Memory B cell (primary cell): ENCODE measurements around the gene PNKD.
A peak's percentile ranks its signal among the peaks of the same experiment; 100 is the strongest.

Experiments
- ATAC-seq: fragments of 150-1000 bp; cut with Tn5 transposase; 2 replicates; pipeline ENCODE4 v1.10.0; 2021; ENCODE audit warnings: low read depth, mild to moderate bottlenecking, moderate library complexity
- DNase-seq, 2 donors: peaks; one replicate each; pipeline ENCODE4 v3.0.0; 2022; ENCODE audit warnings: low spot score in 2 of 2
- H3K27ac Mint-ChIP-seq: one replicate; pipeline ENCODE4 v1.8.0; 2022; ENCODE audit warnings: mild to moderate bottlenecking, moderate library complexity, mixed read lengths
- H3K27me3 Mint-ChIP-seq: one replicate; pipeline ENCODE4 v1.8.0; 2022; ENCODE audit warnings: mixed read lengths
- H3K36me3 Mint-ChIP-seq: one replicate; pipeline ENCODE4 v1.8.0; 2022; ENCODE audit warnings: mild to moderate bottlenecking, mixed read lengths
- H3K4me1 Mint-ChIP-seq: one replicate; pipeline ENCODE4 v1.8.0; 2022; ENCODE audit warnings: mixed read lengths
- H3K4me3 Mint-ChIP-seq: one replicate; pipeline ENCODE4 v1.8.0; 2022; ENCODE audit warnings: mild to moderate bottlenecking, moderate library complexity, mixed read lengths
- H3K9me3 Mint-ChIP-seq: one replicate; pipeline ENCODE4 v1.8.0; 2022; ENCODE audit warnings: mixed read lengths

The PNKD gene

DNA sequence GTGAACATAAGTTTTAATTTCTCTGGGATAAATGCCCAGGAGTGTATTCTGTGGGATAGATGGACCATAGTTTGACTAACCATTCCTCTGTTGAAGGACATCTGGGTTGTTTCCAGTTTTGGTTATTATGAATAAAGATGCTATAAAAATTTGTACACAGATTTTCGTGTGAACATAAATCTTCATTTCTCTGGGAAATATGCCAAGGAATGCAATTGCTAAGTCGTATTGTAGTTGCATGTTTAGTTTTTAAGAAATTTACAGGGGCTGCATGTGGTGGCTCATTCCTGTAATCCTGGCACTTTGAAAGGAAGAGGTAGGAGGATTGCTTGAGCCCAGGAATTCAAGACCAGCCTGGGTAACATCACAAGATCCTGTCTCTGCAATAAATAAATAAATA lies 104.9 kb downstream of the PNKD start:
- no peaks in the 10 kb centered on the region for H3K36me3 Mint-ChIP-seq
- peaks cover 6% of the 10 kb centered on the region for H3K4me1 Mint-ChIP-seq
- H3K27me3 Mint-ChIP-seq, result no peaks in the 10 kb centered on the region
- H3K9me3 Mint-ChIP-seq, result no peaks in the 10 kb centered on the region
- no peak overlapping the region for H3K27ac Mint-ChIP-seq
- H3K4me3 Mint-ChIP-seq, result no peak overlapping the region
- DNase-seq (no peak), ATAC-seq (no peak)

DNA sequence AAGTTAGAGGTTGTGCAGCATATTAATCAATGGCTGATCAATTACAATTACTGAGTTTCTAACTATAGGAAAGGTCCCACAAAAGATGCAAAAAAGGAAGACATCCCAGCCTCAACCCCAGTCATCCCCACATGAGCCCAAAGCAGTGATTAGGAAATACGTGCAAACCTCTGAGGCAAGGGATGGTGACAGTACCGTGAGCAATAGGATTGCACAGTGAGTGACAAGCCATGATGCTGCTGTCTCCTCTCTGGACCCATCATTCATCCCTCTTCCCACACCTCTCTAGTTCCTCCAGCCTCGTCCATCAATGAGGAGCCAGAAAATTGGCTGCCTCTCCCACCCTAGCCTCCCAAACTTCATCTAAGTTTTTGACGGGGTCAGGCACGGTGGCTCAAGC lies 107.7 kb downstream of the PNKD start:
- H3K27me3 Mint-ChIP-seq, result peaks cover 6% of the 10 kb centered on the region
- no peaks in the 10 kb centered on the region for H3K36me3 Mint-ChIP-seq
- no peak overlapping the region for H3K27ac Mint-ChIP-seq
- no peaks in the 10 kb centered on the region for H3K9me3 Mint-ChIP-seq
- no peak for DNase-seq
- ATAC-seq, result no peak
- peaks cover 3% of the 10 kb centered on the region for H3K4me1 Mint-ChIP-seq
- H3K4me3 Mint-ChIP-seq, result no peak overlapping the region

DNA sequence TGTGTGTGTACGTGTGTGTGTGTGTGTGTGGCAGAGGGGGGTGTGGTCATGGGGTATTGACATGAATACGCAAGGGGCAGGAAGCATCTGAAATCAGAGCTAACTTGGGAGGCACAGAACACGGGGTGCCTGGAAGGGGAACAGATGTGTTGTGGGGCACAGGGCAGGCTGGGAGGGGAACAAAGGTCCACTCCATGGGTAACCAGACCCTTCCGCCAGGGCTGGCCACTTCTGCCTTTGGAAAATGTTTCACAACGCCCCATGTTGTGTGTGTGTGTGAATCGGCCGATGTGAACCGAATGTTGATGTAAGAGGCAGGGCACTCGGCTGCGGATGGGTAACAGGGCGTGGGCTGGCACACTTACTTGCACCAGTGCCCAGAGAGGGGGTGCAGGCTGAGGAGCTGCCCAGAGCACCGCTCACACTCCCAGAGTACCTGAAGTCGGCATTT lies 111.6 kb downstream of the PNKD start, which contains the start of gene SLC11A1:
TSS of gene SLC11A1 (plus strand) at position 358 of the 451 bp plus-strand sequence. CDS start 96 bp downstream, outside the sequence.
- H3K36me3 Mint-ChIP-seq, result no peaks in the 10 kb centered on the region
- no peaks in the 10 kb centered on the region for H3K9me3 Mint-ChIP-seq
- peaks cover 3% of the 10 kb centered on the region for H3K4me1 Mint-ChIP-seq
- DNase-seq, result no peak
- H3K27me3 Mint-ChIP-seq, result peaks cover 6% of the 10 kb centered on the region
- peak within 1 kb of the TSS; percentile 73 for H3K27ac Mint-ChIP-seq
- peak; percentile 47 for ATAC-seq
- peak within 1 kb of the TSS; percentile 64 for H3K4me3 Mint-ChIP-seq

DNA sequence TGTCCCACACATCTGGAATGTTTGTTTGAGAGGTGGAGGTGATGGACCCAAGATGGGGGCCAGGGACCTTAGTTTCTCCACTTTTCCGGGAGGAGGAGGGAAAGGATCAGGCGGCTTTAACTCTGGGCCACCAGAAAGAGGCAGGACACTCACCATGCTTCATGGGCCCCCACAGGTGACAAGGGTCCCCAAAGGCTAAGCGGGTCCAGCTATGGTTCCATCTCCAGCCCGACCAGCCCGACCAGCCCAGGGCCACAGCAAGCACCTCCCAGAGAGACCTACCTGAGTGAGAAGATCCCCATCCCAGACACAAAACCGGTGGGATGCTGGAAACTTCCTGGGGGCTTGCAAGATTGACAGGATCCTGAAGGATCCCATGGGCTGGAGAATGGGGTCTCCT lies 112.5 kb downstream of the PNKD start:
- Mint-ChIP-seq H3K4me1 (peaks cover 6% of the 10 kb centered on the region), H3K36me3 (no peaks in the 10 kb centered on the region), H3K27ac (no peak overlapping the region), H3K4me3 (no peak overlapping the region), H3K27me3 (peaks cover 8% of the 10 kb centered on the region), H3K9me3 (no peaks in the 10 kb centered on the region)
- DNase-seq (no peak), ATAC-seq (no peak)

DNA sequence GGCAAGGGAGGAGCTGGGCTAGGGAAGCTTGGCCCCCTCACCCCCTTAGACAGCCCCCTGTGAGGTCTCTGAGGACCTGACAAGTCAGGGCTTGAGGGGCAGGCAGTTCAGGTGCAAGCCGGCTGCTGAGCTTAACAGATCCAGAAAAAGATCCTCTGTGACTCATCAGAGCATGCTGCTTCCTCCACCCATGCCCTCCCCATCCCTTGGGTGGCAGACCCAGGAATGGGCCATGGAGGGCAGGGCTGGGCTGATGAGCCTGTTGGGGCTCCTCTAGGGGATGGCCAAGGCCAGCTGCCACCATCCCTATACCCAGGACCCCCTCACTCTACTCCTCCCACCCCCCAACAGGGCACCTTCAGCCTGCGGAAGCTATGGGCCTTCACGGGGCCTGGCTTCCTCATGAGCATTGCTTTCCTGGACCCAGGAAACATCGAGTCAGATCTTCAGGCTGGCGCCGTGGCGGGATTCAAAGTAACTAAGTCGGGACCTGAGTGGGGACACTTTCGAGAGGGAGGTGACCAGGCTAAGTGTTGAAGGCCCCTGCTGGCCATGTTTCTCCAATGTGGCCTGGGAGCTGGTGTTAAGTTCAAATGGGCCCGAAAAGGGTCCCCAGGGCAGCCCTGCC lies 113.7 kb downstream of the PNKD start:
- ATAC-seq (no peak), DNase-seq (no peak)
- no peak overlapping the region for H3K4me3 Mint-ChIP-seq
- no peaks in the 10 kb centered on the region for H3K9me3 Mint-ChIP-seq
- peaks cover 6% of the 10 kb centered on the region for H3K4me1 Mint-ChIP-seq
- H3K36me3 Mint-ChIP-seq, result no peaks in the 10 kb centered on the region
- peaks cover 8% of the 10 kb centered on the region for H3K27me3 Mint-ChIP-seq
- no peak overlapping the region for H3K27ac Mint-ChIP-seq

GRCh38 chr2:218384975-218385374 lies 114.7 kb downstream of the PNKD start:
- no peak for ATAC-seq
- H3K27ac Mint-ChIP-seq, result no peak overlapping the region
- no peak for DNase-seq

GRCh38 chr2:218386505-218387368 lies 116.4 kb downstream of the PNKD start:
- Mint-ChIP-seq H3K4me1 (peaks cover 3% of the 10 kb centered on the region), H3K27ac (no peak overlapping the region), H3K27me3 (peaks cover 6% of the 10 kb centered on the region), H3K9me3 (no peaks in the 10 kb centered on the region), H3K36me3 (no peaks in the 10 kb centered on the region), H3K4me3 (peak overlapping the region; percentile 46)
- ATAC-seq (no peak), DNase-seq (no peak)

More at GRCh38 chr2:218384975-218385374, 114.7 kb downstream of the PNKD start:
- no peak overlapping the region for H3K4me3 Mint-ChIP-seq
- peaks cover 8% of the 10 kb centered on the region for H3K27me3 Mint-ChIP-seq
- no peaks in the 10 kb centered on the region for H3K9me3 Mint-ChIP-seq
- H3K4me1 Mint-ChIP-seq, result peaks cover 6% of the 10 kb centered on the region
- H3K36me3 Mint-ChIP-seq, result no peaks in the 10 kb centered on the region

DNA sequence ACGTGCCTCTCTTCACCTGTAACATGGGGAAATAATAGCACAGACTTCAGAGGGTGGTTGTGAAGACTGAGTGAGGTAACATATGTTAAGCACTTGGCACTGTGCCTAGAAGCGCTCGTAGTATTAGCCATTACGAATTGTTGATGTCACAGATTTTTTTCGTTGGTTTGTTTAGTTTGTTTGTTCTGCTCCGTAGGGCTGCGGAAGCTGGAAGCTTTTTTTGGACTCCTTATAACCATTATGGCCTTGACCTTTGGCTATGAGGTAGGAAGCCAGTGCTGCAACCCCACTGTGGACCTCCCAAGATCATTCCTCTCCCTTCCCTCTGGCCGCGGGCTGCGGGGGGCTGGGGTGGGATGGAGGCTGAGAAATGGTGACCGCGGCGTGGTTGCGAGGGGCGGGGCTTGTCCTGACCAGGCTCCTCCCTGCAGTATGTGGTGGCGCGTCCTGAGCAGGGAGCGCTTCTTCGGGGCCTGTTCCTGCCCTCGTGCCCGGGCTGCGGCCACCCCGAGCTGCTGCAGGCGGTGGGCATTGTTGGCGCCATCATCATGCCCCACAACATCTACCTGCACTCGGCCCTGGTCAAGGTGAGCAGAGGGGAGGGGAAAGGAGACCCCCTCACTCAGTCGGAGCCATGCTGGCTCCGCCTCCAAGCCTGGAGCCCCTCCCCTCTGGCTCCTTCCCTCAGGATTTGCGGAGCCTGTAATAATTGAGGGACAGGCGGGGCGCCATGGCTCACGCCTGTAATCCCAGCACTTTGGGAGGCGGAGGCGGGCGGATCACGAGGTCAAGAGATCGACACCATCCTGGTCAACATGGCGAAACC lies 117.3 kb downstream of the PNKD start:
- ATAC-seq (peak; percentile 72), DNase-seq (no peak)
- H3K4me3 Mint-ChIP-seq, result peak overlapping the region; percentile 46

GRCh38 chr2:218389333-218390150 lies 119.2 kb downstream of the PNKD start:
- ATAC-seq, result no peak
- Mint-ChIP-seq H3K9me3 (no peaks in the 10 kb centered on the region), H3K27ac (no peak overlapping the region), H3K27me3 (peaks cover 2% of the 10 kb centered on the region), H3K4me1 (peaks cover 8% of the 10 kb centered on the region), H3K36me3 (no peaks in the 10 kb centered on the region), H3K4me3 (no peak overlapping the region)
- DNase-seq, result no peak

More for the DNA sequence above, 117.3 kb downstream of the PNKD start:
- Mint-ChIP-seq H3K36me3 (no peaks in the 10 kb centered on the region), H3K27ac (no peak overlapping the region), H3K4me1 (peaks cover 2% of the 10 kb centered on the region), H3K27me3 (peaks cover 2% of the 10 kb centered on the region), H3K9me3 (no peaks in the 10 kb centered on the region)

GRCh38 chr2:218391202-218391601 lies 120.9 kb downstream of the PNKD start:
- no peak for DNase-seq
- peaks cover 2% of the 10 kb centered on the region for H3K27me3 Mint-ChIP-seq
- no peak overlapping the region for H3K27ac Mint-ChIP-seq
- no peaks in the 10 kb centered on the region for H3K36me3 Mint-ChIP-seq
- no peak for ATAC-seq
- peaks cover 14% of the 10 kb centered on the region for H3K4me1 Mint-ChIP-seq
- H3K9me3 Mint-ChIP-seq, result no peaks in the 10 kb centered on the region
- H3K4me3 Mint-ChIP-seq, result no peak overlapping the region

GRCh38 chr2:218392459-218392858 lies 122.1 kb downstream of the PNKD start:
- DNase-seq (no peak), ATAC-seq (no peak)
- Mint-ChIP-seq H3K27me3 (no peaks in the 10 kb centered on the region), H3K27ac (peak overlapping the region; percentile 32), H3K4me3 (no peak overlapping the region), H3K36me3 (no peaks in the 10 kb centered on the region), H3K9me3 (no peaks in the 10 kb centered on the region), H3K4me1 (peaks cover 19% of the 10 kb centered on the region)

DNA sequence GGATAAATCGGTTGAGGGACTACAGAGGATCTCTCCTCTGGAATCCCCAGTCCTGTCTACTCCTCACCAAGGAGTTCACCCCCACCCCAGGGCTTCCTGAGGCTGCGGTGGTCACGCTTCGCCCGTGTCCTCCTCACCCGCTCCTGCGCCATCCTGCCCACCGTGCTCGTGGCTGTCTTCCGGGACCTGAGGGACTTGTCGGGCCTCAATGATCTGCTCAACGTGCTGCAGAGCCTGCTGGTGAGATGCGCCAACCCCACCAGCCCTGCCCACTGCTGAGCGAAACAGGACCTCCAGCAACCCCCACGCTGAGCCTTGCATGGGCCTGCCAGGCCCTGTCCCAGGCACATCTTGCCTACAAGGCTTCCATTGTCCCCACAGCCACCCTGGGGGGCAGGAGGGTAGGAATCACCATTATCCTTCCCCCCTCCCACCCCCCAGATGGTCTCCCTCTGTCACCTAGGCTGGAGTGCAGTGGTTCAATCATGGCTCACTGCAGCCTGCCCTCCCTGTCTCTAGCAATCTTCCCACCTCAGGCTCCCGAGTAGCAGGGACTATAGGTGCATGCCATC lies 122.7 kb downstream of the PNKD start:
- Mint-ChIP-seq H3K4me3 (no peak overlapping the region), H3K9me3 (no peaks in the 10 kb centered on the region), H3K27me3 (no peaks in the 10 kb centered on the region), H3K36me3 (no peaks in the 10 kb centered on the region), H3K27ac (peak overlapping the region; percentile 32), H3K4me1 (peaks cover 24% of the 10 kb centered on the region)
- DNase-seq, result no peak
- ATAC-seq, result no peak

DNA sequence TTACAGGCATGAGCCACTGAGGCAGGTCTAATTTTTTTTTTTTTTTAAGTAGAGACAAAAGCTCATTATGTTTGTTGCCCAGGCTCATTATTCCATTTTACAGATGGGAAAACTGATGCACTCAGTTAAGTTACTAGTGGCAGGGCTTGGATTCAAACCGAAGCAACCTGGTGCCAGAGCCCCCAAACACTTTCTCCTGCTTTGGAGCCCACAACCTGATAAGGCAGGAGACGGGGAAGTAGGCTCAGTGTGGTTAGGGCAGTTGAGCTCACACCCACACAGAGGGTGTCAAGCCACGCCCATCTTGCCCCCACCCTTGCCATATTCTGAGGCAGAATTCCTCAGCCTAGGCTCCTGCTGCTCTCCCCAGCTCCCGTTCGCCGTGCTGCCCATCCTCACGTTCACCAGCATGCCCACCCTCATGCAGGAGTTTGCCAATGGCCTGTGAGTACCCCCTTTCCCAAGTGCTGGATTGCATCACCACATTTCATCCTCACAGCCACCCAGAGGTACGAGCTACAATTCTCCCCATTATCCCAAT lies 123.5 kb downstream of the PNKD start:
- ATAC-seq (no peak), DNase-seq (no peak)
- no peaks in the 10 kb centered on the region for H3K27me3 Mint-ChIP-seq
- H3K4me3 Mint-ChIP-seq, result no peak overlapping the region
- H3K9me3 Mint-ChIP-seq, result no peaks in the 10 kb centered on the region
- peaks cover 25% of the 10 kb centered on the region for H3K4me1 Mint-ChIP-seq
- no peaks in the 10 kb centered on the region for H3K36me3 Mint-ChIP-seq
- no peak overlapping the region for H3K27ac Mint-ChIP-seq
